GM10847 (cell line): Measurements from ENCODE around the gene MRPS21.
A peak's percentile ranks its signal among the peaks of the same experiment; 100 is the strongest.

Experiments used
- POLR2A ChIP-seq: IDR thresholded peaks from 2 replicates; pipeline ENCODE4 v1.6.1; 2011; ENCODE audit not compliant: insufficient read length; ENCODE audit errors: extremely low read depth

Gene MRPS21

DNA sequence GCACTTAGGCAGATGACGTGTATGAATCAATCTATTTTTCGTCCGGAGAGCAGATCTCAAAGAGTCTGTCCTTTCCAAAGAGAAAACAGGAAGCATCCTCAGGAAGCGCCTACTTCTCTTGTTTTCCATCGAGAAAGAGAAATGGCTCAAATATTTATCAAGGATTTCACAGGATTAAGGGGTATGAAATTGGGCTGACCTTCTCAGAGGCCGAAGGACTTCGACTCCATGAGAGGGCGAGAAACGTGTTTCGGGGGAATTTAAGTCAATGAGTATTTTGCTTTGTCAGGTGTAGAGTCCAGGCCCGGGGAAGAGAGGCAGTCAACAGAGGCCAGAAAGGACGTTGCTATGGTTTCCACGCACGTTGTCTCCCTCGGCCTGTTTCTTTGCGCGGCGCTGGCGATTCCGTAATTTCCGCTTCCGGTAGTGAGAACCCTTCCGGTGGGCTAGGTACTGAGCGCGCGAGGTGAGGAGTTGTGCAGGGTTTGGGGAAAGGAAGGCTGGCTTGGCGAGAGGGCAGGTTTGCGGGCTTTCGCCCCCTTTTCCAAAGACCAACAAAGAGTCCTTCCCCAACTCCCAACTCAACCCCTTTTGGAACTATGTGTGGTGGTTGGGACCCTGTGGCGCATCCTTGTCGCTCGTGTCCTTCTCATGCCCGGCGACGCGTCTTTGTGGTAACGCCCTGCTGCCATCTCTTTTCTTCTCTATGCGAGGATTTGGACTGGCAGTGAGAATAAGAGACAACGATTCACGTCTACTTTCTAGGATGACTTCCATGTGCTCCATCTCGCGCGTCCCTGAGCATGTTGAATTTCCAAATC, at the start of gene MRPS21:
Gene MRPS21 (plus strand): TSS at position 429 of the 821 bp plus-strand sequence. CDS start 506 bp downstream, outside the sequence.
- TF ChIP-seq POLR2A: peak; percentile 85

DNA sequence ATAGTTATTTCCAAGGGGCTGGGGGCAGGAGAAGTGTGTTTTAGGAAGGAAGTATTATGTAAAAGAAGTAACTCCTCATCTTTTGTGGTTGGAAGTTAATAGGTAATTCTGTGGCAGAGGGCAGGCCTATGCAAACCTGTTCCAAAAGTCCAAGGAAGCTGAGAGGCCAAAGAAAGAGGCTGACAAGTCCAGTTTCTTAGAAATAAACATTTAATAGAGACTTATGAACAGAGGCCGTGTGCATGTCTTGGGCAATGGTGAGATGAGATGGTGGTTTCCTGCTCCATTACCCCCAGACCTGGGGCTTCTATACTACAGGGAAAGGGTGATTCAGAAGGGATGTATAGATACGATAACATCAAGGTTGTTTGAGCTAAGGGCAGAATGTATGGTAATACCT, 43.7 kb upstream of the MRPS21 start:
- no peak for TF ChIP-seq POLR2A

DNA sequence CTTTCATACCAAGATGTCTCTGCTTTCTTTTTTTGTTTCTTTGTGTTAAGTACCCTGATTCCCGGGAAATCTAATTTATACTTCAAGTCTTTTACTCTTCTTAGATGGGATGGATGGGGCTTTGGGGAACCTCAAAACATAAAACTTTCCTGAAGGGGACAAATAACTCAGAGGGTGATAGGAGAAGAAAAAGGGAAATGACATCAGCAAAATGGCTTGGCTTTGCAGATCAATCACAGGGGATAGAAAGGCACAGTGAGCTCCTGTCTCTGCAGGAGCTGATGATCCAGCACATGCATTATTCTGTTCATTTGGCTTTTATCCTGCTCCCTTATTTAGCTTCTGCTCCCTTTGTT, 37.5 kb upstream of the MRPS21 start:
- TF ChIP-seq POLR2A: no peak

DNA sequence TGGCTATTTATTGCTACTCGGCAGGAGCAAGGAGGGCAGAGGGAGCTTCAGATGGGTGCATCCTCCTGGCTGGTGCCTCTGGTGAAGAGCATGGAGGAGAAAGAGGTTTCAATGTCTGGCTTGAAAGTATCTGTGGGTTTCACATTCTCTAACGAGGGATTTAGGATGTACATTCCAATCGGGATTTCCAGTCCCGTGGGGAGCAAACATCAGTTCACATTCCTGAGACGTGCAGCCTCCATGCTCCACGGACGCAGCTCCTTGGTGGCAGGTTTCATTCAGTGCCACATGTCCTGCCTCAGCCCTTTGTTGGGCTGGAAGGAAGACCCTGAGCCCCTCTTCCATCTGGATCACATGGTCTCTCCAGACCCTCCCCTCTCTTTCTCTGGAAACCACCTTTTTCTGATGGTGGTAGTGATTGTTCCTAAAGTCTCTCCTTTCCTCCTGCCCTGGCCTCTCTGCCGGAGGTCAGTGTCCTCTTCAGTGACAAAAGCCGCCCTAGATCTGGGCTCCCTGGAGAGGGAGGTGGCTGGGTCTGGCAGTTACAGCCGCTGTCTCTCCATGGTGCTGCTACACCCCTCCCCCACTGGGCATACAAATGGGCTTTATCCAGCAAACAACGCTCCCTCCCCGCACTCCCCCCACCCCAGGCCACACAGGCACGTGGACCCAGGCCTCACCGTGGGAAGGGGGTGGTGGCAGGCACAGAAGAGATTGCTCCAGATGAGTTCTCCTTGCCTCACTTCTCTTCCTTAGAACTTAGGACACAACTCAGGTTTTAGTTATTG, 36.9 kb upstream of the MRPS21 start:
- TF ChIP-seq POLR2A: no peak

DNA sequence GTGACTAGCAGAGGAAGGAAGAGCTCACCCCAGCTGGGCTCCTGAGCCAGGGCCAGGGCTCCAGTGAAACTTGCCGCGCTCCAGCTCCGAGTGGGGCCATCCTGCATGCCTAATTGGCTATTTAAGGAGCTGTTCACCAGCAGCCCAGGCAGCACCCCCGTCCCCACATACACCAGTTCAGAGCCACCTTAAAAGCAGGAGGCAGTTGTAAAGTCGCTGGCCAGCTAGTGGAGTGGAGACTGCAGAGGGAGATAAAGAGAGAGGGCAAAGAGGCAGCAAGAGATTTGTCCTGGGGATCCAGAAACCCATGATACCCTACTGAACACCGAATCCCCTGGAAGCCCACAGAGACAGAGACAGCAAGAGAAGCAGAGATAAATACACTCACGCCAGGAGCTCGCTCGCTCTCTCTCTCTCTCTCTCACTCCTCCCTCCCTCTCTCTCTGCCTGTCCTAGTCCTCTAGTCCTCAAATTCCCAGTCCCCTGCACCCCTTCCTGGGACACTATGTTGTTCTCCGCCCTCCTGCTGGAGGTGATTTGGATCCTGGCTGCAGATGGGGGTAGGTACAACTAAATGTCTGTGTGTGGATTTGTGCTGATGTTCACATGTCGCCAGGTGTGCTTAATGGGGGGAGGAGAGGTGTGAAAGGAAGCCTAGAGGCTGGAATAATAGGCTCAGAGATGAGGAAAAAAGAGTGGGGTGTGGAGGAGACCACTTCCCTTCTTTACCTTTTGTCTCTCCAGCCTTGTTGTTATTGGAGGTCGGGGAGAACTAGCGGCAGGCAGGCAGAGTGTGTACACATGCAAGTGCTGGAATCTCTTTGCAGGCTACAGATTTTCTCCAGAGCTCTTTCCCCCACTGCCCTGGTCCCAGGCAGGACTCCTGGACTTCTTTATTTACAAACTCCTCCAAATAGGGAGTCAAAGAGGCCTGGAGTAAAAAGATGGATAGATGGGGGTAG, 35.8 kb upstream of the MRPS21 start, which contains the start of gene CA14:
Gene CA14 (plus strand): TSS at position 151 of the 962 bp plus-strand sequence. CDS start 355 bp downstream, at position 506.
- no peak for TF ChIP-seq POLR2A

DNA sequence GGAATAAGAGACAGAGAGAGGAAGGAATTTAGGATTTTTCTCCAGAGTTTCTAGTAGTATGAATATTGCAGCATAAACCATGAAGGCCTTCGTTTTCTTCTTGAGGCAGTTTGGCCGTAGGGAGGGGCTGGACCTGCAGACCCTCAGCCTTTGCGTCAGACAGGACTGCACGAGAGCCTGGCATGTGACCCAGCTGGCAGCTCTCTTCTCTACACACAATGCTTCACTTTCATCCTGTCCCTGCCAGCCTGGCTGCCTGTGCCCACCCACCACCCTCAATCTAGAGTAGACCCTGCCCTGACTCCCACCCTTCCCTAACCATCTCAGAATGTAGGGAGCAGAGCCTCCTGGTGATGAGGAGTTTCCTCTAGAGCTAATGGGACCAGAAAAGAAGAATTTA, 34.4 kb upstream of the MRPS21 start:
- no peak for TF ChIP-seq POLR2A

DNA sequence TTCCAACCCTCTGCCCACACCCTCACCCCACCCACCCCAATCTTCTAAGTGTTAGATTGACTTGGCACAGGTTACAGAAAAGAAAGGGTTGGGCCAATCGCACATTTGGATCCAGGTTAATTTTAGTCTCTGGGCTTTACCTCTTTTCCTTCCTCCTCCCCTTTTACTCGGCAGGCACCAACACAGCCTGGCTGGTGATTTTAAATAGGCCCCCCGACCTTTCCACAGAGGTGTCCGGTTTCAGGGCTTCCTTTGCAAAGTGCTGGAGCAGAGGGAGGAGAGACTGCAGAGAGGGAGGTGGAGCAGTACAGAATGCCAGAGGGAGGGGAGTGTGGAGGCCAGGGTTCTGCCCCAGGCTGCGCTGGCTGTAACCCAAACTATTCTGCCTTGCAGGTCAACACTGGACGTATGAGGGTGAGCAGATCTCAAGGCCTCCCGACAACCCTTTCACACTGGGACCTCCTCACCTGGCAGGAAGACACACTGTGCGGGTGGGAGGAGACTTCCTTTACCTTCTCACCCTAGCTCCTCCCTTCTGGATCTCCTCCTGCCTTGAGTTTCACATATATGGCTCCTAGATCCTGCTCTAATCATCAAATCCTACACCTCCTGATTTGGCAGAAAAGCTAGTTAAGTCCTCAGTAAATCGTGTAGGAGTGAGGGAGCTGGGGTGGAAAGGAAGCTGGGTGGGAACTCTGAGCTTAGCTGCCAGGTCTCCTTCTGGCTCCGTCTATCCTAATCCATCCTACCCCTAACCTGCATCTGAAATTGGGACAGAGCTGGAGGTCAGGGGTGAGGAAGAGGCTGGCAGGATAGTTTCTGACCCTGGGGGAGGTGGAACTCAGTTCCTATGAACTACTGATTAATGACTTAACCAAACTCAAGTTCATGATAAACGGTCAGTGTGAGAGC, 33.6 kb upstream of the MRPS21 start:
- TF ChIP-seq POLR2A: no peak

DNA sequence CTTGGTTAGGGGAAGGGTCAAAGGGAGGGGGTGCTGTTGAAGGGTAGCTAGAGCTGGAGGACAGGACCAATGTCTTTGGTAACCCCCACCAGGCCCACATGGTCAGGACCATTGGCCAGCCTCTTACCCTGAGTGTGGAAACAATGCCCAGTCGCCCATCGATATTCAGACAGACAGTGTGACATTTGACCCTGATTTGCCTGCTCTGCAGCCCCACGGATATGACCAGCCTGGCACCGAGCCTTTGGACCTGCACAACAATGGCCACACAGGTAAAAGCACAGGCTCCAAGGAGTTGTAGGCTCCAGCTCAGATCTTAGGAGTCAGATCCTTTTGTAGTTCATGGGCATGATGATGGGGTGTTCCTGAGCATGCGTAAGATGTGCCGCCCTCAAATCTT, 32.3 kb upstream of the MRPS21 start:
- no peak for TF ChIP-seq POLR2A

DNA sequence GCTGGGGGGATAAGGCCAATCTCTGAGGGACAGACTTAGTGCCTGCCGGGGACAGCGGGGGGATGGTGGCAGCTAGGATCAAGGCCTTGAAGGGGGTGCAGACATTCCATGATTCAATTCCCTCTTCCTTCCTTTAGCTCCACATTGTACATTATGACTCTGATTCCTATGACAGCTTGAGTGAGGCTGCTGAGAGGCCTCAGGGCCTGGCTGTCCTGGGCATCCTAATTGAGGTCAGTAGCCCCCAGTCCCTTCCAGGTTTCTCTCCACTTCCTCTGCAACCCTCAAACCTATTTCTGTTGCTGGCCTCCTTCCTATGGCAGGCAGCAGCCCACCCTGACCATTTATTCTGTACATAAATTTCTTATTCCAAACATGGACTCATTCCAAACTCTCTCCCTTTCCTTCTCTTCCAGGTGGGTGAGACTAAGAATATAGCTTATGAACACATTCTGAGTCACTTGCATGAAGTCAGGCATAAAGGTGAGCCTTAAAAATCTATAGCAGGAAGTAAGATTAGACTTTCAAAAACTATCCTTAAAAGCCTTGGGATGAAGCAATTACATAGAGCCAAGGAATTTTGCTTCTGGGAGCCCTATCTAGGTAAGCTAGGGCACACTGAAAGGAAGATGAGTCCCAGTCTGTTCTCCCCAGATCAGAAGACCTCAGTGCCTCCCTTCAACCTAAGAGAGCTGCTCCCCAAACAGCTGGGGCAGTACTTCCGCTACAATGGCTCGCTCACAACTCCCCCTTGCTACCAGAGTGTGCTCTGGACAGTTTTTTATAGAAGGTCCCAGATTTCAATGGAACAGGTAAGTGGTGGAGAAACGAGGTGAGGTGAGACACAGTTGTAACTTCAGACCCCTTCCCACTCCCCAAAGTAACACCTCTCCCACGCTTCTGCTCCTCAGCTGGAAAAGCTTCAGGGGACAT, 31.0 kb upstream of the MRPS21 start:
- TF ChIP-seq POLR2A: no peak

DNA sequence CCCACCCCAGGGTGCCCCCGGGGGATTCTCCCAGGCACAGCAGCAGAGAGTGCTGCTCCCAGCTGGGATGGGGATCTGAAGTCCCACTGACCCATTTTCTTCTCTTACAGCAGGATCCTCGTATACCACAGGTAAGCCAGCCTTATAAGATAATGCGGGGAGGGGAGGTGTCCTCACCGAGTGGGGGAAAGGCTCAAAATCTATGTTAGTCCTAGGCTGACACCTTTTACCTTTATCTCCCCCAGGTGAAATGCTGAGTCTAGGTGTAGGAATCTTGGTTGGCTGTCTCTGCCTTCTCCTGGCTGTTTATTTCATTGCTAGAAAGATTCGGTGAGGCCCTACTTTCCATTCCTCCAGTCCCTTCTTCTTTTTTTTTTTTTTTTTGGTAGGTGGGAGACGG, 30.1 kb upstream of the MRPS21 start:
- TF ChIP-seq POLR2A: no peak

DNA sequence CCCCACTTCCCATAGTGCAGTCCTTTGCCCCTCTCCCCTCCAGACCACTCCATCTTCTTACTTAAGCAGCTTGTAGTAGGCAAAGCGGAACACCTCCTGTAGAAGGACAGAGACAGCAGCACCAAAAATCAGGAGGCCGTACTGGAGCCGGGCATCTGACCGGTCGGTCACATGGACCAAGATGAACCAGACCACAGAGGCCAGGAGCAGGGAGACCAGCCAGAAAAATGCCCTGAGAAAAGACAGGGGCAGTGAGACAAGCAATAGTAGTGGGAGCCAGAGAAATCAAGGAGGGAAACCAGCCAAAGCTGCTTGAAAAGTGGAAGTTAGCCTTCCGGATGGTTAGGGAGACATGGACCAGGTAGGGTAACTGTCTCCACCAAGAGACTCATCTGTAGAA, 25.8 kb upstream of the MRPS21 start:
- no peak for TF ChIP-seq POLR2A

DNA sequence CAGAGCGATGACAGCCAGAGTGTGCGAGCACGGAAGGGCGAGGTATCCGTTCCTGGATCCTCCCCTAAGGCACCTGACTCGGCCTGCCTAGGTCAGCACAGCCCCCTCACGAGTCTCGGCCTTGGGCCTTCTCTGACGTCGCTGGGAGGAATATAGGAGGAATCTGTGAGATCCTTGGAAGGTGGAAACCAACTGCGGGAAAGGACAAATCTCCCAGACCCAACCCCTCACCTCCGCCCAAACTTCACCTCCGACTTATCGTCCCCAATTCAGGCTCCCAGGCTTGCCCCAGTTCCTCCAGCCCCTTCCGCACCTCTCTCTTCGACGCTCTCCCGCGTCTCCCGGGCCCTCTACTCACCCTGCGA, 25.3 kb upstream of the MRPS21 start:
- TF ChIP-seq POLR2A: no peak

DNA sequence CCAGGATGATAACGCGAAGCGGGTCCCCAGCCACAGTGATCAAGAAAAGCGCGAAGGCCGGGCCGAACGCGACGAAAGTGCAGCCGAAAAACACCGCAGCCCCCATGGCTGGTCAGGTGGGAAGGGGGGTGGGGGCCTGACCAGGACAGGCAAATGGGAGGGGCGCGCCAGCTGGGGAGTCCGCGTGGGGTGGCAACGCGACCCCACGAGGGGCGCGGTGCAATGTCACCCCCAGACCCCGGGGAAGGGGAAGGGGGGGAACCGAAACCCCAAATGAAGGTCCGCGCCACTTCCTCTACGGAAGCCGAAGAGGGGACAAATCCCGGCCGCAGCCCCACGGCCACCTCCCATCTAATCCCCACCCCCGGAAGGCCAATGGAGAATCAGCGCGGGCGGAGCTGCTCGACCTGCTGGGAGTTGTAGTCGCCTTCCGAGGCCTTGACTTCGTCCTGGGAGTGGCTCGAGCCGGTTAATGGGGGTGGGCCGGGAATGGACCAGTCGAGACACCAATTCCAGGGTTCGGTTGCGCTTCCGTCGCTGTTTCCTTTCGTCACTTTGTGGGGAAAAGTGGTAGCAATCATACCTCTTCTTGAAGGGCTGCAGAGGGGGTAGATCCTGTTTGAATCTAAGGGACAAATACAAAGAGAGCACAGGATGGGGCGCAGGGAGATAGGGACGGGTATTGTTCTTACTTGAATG, 24.8 kb upstream of the MRPS21 start, which contains the start of gene APH1A:
Gene APH1A (minus strand): TSS at position 312 of the 699 bp plus-strand sequence. CDS start 206 bp downstream, at position 106.
- TF ChIP-seq POLR2A: no peak

DNA sequence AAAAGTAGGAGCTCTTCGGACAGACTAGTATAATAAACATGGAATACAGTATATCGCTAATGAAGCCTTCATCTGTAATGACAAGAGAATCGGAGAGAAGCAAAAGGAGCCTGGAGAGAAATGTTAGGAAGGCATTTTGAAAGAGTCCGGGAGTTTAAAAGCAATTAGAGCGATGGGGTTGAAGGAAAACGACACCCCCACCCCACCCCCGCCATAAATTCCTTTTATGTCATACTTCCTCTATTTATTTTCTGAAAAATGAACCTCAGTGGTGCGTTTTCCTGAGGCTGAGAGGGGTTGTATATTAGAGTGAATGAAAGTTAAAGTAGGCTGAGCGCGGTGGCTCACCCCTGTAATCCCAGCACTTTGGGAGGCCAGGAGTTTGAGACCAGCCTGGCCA, 24.2 kb upstream of the MRPS21 start:
- no peak for TF ChIP-seq POLR2A
